ENCODE results near the gene COL9A3.

Gene COL9A3

DNA sequence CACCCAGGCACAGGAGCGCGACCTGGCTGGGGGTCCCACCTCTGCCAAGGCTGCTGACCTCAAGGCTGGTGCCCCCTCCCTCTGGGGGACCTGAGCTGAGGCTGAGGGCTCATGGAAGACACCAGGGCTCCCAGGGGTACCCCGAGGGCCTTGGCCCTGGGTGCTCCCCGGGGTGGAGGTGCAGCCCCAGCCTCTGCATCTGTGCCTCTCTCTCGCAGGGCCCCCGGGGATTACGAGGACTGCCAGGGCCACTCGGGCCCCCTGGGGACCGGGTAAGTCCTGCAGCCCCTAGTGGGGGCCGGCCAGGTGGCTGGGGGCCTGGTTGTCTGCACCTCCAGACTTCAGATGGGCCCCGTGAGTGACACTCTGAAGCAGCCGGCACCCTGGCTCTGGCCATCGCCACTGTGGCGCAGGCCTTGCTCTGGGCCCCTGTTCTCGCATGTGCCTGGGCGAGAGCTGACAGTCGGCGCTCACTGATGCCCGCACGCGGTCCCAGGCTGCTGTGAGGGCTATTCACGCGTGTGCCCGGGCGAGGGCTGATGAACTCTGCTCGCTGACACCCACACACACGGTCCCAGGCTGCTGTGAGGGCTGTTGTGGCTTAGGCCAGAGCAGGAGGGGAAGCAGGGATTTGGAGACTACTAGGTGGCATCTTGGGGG is 9.3 kb downstream of the COL9A3 start:
- DNase-seq = peak; percentile 29

DNA sequence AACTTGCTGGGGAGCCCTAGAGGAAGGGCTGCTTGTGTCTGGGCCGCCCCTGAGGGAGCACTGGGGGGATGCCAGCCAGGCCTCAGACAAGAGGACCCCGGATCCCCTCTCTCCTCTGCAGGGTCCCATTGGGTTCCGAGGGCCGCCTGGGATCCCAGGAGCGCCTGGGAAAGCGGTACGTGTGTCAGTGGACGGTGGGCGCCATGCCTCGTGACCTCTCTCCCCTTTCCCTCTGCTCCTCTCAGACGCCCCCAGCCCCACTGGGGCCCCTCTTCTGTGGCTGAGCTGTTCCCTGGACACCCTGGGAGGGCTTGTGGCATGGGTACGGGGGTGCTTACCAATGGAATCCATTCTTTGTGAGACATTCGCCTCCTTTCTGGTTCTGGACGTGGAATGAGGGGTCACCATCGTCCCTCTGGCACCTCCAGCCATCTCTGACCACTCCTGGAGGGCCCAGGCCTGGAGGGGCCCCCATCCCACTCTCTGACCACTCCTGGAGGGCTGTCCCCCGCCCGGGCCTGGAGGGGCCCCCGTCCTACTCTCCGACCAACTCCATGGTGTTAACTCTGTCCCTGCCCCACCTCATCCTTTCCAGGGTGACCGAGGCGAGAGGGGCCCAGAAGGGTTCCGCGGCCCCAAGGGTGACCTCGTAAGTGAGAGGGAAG is 9.9 kb downstream of the COL9A3 start:
- DNase-seq = no peak

DNA sequence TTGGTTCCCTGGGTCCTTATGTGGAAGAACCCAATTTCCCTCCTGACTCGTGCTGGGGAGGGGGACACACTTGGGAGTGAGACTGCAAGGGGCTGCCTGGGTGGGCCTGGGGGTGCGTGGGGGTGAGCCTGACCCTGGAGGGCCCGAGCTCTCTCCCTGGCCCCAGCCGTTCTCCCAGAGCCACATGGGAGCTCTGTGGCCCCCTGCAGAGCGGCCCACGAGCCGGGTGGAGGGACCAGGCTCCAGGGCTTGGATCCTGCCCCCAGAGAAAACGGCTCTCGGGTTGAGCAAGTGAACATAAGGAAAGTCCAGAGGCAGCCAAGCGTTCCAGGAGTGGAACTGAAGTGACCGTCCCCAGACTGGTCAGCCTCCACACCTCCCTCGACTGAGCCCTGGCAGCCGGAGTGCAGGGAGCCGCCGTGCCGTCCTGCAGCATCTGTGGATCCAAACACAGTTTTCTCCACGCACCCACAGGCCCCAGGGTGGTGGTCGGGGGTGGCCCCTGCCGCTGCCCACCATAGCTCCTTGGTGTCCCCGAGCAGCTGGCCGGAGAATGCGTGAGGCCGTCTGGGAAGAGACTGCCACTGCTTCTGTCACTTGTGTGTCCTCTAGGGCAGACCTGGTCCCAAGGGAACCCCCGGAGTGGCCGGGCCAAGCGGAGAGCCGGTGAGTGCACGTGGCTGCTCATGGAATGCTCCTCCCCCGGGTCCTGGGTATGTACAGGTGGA is 10.6 kb downstream of the COL9A3 start:
- DNase-seq = no peak

DNA sequence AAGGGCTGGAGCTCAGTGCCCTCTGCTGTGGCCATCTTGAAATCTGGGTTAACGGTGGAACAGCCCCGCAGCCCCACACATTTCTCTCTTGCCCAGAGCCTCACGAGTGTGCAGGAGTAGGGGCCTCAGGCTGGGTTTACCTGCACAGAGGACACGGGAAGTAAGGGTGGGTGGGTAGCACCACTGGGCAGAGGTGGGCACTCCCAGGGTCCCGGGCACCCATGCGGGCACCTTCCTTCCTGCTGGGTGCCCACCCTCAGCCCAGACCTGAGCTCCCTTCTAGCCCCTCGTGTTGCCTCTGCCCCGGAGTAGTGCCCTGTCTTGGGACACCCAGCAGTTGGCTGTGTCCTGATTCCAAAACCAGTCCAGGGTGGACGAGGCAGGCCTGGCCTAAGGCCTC is 11.2 kb downstream of the COL9A3 start:
- no peak for DNase-seq

DNA sequence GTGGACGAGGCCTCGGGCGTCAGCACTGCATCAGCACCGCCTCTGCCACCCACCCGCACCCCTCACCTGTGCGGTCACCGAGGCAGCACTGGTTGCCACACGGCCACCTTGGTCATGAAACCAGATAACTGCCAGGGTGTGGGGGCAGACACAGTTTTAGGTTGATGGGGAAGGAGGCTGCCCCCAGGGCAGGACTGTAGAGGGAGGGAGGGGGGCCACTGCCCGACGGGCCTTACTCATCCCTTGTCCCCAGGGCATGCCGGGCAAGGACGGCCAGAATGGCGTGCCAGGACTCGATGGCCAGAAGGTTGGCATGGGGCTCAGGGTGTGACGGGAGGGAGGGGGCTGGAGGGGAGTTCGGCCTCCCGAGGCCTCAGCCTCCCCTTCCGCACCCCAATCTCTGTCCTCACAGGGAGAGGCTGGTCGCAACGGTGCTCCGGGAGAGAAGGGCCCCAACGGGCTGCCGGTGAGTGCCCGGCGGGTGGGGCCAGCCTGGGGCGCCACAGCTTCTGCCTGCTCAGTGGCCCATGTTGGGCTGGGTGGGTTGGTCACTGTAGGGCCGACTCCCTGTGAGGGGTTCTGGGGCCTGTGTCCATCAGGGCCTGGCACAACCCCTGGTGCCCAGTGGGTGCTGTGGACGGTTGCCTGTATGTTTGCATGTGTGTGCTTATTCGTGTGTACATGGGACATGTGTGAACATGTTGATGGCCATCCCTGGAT is 11.8 kb downstream of the COL9A3 start:
- no peak for DNase-seq

DNA sequence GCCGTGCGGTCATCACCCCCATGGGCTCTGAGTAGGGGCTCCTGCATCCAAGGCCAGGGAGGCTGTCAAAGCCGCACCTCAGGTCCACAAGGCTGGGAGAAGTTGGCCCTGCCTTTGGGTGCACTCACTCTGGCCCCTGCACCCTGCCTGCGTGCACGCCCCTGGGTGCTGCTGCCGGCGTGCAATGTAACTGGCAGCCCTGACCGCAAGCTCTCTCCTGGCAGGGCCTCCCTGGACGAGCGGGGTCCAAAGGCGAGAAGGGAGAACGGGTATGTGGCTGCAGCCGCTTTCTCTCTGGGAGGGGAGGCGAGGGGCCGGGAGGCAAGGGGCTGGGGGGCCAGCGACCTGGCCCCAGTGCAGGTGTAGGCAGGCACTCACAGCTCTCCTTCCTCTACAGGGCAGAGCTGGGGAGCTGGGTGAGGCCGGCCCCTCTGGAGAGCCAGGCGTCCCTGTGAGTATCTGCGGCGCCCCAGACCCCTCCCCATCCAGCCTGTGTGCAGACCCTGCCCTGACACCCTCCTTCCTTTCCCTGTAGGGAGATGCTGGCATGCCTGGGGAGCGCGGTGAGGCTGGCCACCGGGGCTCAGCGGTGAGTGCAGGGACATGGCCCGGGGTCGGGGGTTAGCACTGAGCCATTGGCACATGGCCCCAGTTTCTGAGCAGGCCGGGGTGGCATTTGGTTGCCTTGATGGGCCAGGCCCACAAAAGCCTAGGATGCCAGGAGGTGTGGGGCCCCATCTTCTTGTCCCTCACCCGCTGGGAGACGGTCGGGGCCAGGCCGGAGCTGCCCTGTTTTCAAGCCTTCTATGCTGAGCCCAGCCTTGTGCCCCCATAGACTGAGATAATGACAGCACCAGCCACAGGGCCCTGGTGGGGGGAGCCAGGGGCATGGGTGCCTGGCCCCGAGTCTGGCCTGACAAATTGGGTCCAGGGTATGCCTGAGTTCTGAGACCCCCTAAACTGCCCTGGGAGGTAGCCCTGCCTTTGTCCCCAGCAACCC is 12.7 kb downstream of the COL9A3 start:
- no peak for DNase-seq

DNA sequence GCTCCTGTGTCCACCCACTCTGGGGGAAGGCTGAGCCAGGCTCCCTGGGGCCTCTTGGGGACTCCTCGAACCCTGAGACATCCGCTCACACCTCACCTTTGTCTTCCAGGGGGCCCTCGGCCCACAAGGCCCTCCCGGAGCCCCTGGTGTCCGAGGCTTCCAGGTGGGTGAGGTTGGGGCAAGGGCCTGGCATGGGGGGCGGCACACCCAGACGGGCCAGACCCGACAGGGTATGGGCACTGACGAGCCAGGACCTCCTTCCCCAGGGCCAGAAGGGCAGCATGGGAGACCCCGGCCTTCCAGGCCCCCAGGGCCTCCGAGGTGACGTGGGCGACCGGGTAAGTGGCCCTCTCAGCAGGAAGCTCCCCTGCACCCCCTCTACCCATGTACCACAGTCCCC is 13.4 kb downstream of the COL9A3 start:
- DNase-seq = no peak

DNA sequence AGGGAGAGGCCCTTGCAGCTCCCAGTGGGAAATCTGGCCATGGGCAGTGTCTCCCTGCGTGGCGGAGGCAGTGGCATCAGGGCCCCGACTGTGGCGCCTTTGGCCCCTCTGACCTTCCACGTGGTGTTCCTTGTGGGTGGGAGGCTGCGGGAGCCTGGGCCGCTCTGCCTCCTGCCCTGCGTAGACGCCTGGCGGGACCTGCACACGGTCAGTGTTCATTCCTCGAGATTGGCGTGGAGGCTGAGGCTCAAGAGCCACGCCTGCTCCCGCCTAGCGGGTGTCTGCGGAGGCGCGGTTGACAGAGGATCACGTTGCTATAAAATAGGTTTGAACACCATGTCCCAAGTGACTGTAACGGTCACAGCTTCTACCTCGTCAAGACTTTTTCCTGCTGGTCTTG is 14.0 kb downstream of the COL9A3 start:
- DNase-seq = no peak

DNA sequence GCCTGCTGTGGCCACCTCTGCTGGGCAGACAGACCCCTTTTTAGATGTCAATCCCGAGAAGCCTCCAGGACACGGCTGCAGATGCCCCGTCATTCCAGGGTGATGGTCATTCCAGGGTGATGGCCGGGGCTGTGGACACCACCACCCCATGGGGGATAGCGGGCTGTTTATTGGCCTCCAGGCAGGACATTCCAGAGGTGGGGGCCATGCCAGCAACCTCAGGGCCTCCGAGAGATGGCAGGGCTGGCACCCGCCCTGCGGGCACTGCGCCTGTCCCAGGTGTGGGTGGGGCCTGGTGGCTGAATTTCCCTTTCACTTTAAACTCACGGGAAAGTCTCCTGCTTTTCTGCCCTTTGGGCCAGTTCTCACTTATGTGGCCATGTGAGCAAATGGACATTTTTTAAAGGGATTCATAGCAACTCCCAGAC is 14.5 kb downstream of the COL9A3 start:
- no peak for DNase-seq

DNA sequence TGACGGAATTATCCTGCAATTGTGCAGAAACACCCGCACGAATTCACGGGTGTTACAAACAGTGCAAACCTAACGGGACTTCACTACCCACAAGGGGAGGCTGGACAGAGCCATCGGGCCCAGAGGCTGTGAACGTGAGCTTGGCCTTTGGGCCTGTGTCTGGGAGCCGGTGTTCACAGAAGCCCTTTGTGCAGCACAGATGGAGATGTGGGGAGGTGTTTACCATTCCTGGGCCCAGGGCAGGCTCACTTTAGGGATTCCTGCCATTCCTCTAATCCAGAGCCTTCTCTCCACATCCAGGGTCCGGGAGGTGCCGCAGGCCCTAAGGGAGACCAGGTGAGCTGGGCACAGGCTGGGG is 15.0 kb downstream of the COL9A3 start:
- DNase-seq = no peak

DNA sequence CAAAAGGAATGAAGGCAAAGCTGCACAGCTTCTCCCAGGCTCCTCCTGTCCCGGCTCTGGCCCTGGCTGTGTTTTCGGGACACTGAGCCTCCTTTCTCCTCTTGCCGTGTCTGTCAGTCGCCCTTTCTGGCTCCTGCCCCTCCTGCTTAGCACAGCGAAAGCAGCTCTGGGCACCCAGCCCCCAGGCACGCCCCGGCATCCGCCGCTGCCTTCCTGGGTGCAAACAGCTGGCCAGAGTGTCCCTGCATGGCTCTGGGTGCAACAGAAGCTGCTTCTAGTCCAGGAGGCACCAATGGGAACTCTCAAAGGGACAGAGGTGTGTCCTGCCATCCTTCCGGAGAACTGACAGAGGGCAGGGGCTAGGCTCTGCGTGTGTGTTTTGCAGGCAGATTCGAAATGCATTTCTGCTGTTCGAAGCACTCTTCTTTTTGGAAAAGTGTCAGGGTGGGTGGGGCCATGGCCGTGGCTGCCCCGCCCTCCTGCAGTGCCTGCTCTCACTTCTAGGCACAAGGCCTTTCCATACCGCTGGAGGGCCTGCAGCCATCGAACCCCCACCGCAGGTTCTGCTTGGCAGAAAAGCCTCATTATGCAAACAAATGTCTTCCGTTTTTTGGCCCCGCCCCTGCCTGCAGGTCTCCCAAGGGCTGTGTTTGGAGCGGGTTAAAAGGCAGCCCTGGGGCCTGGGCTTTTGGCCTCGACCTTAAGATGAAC is 15.5 kb downstream of the COL9A3 start:
- DNase-seq = peak; percentile 87

DNA sequence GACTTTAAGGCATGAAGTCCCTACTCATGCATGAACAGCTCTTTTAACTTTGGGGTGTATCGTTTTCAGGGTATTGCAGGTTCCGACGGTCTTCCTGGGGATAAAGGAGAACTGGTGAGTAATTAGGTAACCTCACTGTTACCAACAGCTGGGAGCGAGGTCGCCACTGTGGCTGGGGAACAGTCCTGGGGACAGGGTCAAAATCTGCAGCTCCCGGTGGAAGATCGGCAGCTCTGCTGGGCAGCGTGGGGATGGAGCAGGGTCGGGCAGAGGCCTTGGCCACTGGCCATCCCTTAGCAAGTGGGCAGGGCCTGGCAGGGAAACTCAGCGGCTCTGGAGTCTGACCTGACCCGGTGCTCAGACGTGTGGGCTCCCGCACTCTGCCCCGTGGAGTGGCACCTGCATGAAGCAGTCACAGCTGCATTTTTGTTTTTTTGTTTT is 16.1 kb downstream of the COL9A3 start:
- peak; percentile 46 for DNase-seq

DNA sequence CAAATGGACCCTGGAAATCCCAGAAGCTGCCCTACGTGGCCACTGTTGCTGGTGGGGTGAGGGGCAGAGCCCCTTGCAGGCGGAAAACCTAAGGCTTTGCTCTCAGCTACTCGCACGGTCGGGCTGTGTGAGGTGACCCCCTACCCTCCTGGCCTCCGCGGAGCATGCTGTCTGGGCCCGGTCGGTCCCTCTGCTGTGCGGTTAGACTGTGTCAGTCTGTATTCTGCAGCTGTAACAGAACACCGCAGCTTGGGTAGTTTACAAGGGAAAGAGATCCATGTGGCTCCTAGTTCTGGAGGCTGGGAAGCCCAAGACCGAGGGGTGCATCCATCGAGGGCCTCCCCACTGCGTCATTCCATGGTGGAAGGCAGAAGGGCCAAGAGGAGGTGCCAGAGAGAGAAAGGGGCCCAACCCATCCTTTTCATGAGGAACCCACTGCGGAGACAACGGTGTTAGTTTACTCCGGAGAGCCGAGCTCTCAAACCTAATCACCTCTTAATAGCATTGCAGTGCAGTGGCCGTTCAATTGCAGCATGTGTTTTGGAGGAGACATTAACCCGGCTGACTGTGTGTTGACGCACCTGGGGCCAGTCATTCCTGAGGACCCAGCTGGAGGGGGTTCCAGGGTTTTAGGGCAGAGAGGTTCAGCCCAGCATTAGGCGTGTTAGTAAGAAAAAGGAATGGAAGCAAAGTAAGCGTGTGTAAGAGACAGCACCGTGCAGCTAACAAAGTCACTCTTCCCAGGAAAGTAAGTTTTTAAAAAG is 18.3 kb downstream of the COL9A3 start:
- DNase-seq = no peak

DNA sequence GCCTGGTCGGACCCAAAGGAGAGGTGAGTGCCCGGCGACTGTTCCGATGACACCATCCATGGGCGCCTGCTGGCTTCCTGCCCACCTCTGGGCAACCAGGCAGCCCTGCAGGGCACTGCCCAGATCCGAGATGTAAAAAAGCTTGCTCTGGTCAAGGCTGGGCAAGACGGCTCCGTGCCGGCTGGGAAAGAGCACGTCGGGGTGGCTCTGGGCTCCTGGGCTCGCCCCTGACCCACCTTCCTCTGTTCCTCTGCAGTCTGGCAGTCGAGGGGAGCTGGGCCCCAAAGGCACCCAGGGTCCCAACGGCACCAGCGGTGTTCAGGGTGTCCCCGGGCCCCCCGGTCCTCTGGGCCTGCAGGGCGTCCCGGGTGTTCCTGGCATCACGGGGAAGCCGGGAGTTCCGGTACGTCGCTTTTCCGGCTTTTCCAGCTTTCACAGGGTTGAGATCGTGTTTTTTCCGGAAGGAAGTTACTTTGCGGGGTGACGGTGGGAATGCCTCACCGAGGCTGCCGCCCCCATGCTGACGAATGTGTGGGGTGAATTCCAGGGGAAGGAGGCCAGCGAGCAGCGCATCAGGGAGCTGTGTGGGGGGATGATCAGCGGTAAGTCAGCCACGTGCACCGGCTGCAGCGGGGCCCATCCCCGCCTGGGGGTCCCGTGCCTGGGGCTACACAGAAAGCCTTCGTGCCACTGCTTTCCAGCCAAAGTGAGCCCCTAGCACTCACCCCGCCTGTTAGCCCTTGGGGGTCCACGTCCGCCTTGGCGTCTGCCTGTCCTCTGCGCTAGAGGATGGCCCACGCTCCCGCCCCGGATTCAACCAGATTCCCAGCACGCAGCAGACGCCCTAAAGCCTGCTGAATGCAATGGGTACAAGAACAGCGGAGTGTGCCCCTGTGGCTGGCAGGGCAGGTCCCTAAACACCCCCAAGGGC is 19.3 kb downstream of the COL9A3 start:
- DNase-seq = no peak

DNA sequence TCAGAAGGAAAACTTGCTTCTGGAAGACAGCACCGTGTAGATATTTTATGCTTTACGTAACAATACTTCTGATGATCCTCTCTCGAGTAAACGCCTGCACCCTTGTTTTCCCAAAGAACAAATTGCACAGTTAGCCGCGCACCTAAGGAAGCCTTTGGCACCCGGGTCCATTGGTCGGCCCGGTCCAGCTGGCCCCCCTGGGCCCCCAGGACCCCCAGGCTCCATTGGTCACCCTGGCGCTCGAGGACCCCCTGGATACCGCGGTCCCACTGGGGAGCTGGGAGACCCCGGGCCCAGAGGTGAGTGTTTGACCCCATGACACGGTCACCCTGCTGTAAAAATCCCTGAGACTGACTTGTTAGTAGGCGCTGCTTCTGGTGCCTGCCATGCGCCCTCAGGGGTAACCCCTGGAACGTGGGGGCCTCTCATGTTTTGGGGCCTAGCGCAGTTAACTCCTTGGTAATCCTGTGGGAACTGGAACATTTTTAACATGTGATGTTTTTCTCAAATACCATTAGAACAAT is 20.2 kb downstream of the COL9A3 start:
- no peak for DNase-seq

DNA sequence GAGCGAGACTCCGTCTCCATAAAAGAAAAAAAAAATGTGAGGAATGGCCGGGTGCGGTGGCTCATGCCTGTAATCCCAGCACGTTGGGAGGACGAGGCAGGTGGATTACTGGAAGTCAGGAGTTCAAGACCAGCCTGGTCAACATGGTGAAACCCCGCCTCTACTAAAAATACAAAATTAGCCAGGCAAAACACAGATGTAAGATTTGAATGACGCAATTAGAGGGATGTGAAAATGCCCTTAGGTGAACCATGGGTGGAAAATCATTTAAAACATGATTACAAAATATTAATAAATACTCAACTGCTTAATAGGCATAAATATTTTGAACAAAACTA is 20.9 kb downstream of the COL9A3 start:
- peak; percentile 33 for DNase-seq

DNA sequence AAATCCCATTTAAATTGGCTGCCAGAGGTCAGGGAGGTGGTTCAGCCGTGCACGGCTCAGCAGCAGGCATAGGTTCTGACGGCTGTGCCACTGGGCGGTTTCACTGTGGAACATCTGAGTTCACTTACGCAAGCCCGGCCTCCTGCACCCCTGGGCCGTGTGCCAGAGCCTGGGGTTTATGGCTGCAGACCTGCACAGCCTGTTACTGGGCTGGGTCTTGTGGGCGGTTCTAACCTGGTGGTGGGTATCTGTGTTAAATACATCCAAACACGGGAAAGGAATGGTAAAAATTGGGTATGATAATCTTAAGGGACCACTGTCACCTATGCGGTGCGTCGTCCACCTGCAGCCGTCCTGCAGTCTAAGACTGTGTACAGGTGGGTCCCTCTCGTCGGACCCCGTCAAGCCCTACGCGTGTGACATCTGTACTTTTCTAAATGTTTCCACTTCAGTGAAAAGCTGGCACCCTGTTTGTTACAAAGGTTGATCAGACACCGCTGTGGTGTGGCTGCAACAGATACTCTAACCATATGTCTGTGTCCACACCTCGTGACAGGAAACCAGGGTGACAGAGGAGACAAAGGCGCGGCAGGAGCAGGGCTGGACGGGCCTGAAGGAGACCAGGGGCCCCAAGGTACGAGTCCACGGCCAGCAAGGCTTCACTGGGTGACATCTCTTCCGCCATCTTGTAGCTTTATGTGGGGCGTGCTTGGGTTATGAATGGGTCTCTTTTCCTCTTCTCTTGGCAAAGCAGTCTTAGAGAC is 21.5 kb downstream of the COL9A3 start:
- DNase-seq = no peak

DNA sequence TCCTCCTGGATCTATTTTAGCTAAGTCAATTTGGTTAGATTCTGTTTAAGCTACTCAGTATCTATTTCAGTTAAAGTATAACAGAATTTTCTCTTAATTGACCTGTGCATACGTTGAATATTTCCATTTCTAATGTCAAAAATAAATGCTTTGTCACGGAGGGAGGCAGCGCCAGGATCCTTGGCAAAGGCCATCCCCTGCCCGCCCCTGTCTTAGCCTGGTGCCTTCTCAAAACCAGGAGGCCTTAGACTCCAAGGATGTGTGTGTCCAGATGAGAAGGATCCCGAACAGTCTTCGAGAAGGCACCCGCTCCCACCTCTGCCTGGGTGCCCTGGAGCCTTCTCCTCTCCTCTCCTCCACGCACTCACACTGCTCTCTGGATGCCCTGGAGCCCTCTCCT is 22.4 kb downstream of the COL9A3 start:
- no peak for DNase-seq

DNA sequence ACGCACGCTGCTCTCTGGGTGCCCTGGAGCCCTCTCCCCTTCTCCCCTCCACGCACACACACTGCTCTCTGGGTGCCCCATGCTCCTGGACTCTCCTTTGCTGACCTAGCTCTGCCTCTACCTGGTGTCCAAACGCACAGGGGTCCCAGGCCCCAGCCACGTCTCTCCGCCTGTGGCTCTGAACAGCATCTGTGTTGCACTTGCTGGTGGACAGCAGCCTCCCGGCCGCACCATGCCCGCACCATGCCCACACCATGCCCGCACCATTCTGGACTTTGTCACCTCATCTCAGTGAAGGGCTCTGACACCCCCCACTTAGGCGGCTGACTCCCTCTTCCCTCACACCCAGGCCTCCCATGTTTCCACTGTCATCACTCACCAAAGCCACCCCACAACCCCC is 23.0 kb downstream of the COL9A3 start:
- no peak for DNase-seq

Data from inflammatory macrophage treated with lipopolysaccharide for 4 hours (primary cell).